Smooth muscle cell (in vitro differentiated cells): ENCODE data around the gene MAL. TPM values are rescaled to one million over a fixed set of nuclear protein-coding genes. Genes with fewer than 3 reads are reported as not detected.
A peak's percentile ranks its signal among the peaks of the same experiment; 100 is the strongest.

Source experiments
- DNase-seq: peaks from one replicate; lab custom pipeline; 2025; ENCODE audit not compliant: unreplicated experiment; lab: John Stamatoyannopoulos, UW
- H2AFZ ChIP-seq: fragments of 200-600 bp; sonication (generic); 2 replicates; pipeline ENCODE4 v1.6.0; 2016; ENCODE audit warnings: antibody characterized with exemption, low read depth, mild to moderate bottlenecking
- H3F3A ChIP-seq: fragments of 200-600 bp; sonication (generic); 2 replicates; pipeline ENCODE4 v1.6.0; 2017; ENCODE audit warnings: antibody characterized with exemption, low read depth
- H3K27ac ChIP-seq: fragments of 200-600 bp; sonication (generic); 2 replicates; pipeline ENCODE4 v1.5.1; 2016; ENCODE audit warnings: low read depth, mild to moderate bottlenecking
- H3K27me3 ChIP-seq: fragments of 200-600 bp; sonication (generic); 2 replicates; pipeline ENCODE4 v1.6.1; 2016; ENCODE audit warnings: low read depth, mild to moderate bottlenecking
- H3K36me3 ChIP-seq: fragments of 200-600 bp; sonication (generic); 2 replicates; pipeline ENCODE4 v1.5.1; 2016; ENCODE audit warnings: low read depth
- H3K4me1 ChIP-seq: fragments of 200-600 bp; sonication (generic); 2 replicates; pipeline ENCODE4 v1.5.1; 2016; ENCODE audit warnings: low read depth
- H3K4me2 ChIP-seq: fragments of 200-600 bp; sonication (generic); 2 replicates; pipeline ENCODE4 v1.6.0; 2016; ENCODE audit warnings: mild to moderate bottlenecking
- H3K4me3 ChIP-seq: fragments of 200-600 bp; sonication (generic); 2 replicates; pipeline ENCODE4 v1.5.1; 2016; ENCODE audit warnings: mild to moderate bottlenecking
- H3K79me2 ChIP-seq: fragments of 200-600 bp; sonication (generic); 2 replicates; pipeline ENCODE4 v1.6.0; 2016; ENCODE audit warnings: low read depth, mild to moderate bottlenecking
- H3K9ac ChIP-seq: fragments of 200-600 bp; sonication (generic); 2 replicates; pipeline ENCODE4 v1.6.0; 2016; ENCODE audit warnings: low read depth
- H3K9me3 ChIP-seq: fragments of 200-600 bp; sonication (generic); replicated peaks from 2 replicates; pipeline ENCODE4 v1.5.1; 2016; ENCODE audit warnings: low read depth
- H4K20me1 ChIP-seq: fragments of 200-600 bp; sonication (generic); 2 replicates; pipeline ENCODE4 v1.6.0; 2016; ENCODE audit warnings: low read depth
- CTCF ChIP-seq: fragments of 200-600 bp; sonication (generic); IDR thresholded peaks from 2 replicates; pipeline ENCODE4 v1.5.1; 2017; ENCODE audit warnings: borderline replicate concordance, mild to moderate bottlenecking, antibody characterized with exemption; ENCODE audit not compliant: insufficient read depth, poor library complexity, severe bottlenecking
- WGBS: methylation state at CpG from one replicate; pipeline ENCODE4 v1.1.7; 2016; ENCODE audit warnings: low lambda C conversion rate; 5-methylcytosine and 5-hydroxymethylcytosine counted together
- polyA plus RNA-seq: library from polyadenylated mRNA; unstranded; fragments of >200 nt; fragmentation: Nextera tagmentation; extraction: Ambion mirVana; gene quantifications from 2 replicates; pipeline ENCODE4 v1.2.1, GENCODE V29; 2016
- total RNA-seq: library from RNA; depleted of rRNA; stranded (reverse); fragments of >200 nt; gene quantifications from 2 replicates; pipeline ENCODE4 v1.2.3, GENCODE V29; 2014

The MAL gene
- total and polyA plus RNA-seq, 2 experiments from 2014 or later = not detected

- no peaks in the 10 kb centered on the region for H3K9me3 ChIP-seq
- no peaks in the 10 kb centered on the region for H3K36me3 ChIP-seq
- H3K4me2 ChIP-seq = no peak overlapping the region
- no peak for DNase-seq
- no peak overlapping the region for H2AFZ ChIP-seq
- peaks cover 36% of the 10 kb centered on the region for H3K27me3 ChIP-seq
- TF ChIP-seq CTCF = peak; percentile 53
- H3K79me2 ChIP-seq = no peaks in the 10 kb centered on the region
- H4K20me1 ChIP-seq = no peaks in the 10 kb centered on the region
- H3K4me3 ChIP-seq = no peak overlapping the region
- H3K4me1 ChIP-seq = no peaks in the 10 kb centered on the region
- H3F3A ChIP-seq = no peaks in the 10 kb centered on the region
- H3K27ac ChIP-seq = no peak overlapping the region
- 55% methylated on average over 15 of the region's 15 CpGs for WGBS
- no peak overlapping the region for H3K9ac ChIP-seq
Measured at GRCh38 chr2:95022309-95023221, 2.9 kb upstream of the MAL start.

- Histone ChIP-seq H3K27ac (no peak overlapping the region), H3K4me3 (no peak overlapping the region), H3K9me3 (no peaks in the 10 kb centered on the region), H3K9ac (no peak overlapping the region), H2AFZ (no peak overlapping the region), H3K4me2 (no peak overlapping the region), H3K36me3 (no peaks in the 10 kb centered on the region), H3K79me2 (no peaks in the 10 kb centered on the region), H3K4me1 (no peaks in the 10 kb centered on the region), H3K27me3 (peaks cover 39% of the 10 kb centered on the region), H3F3A (no peaks in the 10 kb centered on the region), H4K20me1 (no peaks in the 10 kb centered on the region)
- TF ChIP-seq CTCF = no peak
- no peak for DNase-seq
- 56% methylated on average over 2 of the region's 2 CpGs for WGBS
Measured at GRCh38 chr2:95023222-95023597, 2.3 kb upstream of the MAL start.

- no peaks in the 10 kb centered on the region for H3K36me3 ChIP-seq
- H3K27ac ChIP-seq = no peak overlapping the region
- no peak overlapping the region for H3K4me3 ChIP-seq
- H3K9ac ChIP-seq = no peak overlapping the region
- no peak overlapping the region for H3K4me2 ChIP-seq
- H2AFZ ChIP-seq = no peak overlapping the region
- peaks cover 42% of the 10 kb centered on the region for H3K27me3 ChIP-seq
- no peak for DNase-seq
- WGBS = 87% methylated on average over 11 of the region's 11 CpGs
- no peaks in the 10 kb centered on the region for H3K9me3 ChIP-seq
- no peaks in the 10 kb centered on the region for H3K79me2 ChIP-seq
- no peaks in the 10 kb centered on the region for H3F3A ChIP-seq
- no peaks in the 10 kb centered on the region for H3K4me1 ChIP-seq
- no peak for TF ChIP-seq CTCF
- H4K20me1 ChIP-seq = no peaks in the 10 kb centered on the region
Measured at GRCh38 chr2:95024371-95024770, 1.1 kb upstream of the MAL start.
